Ureter (tissue), 1 donor: ENCODE measurements around the gene GLIS1. TPM values are rescaled to one million over a fixed set of nuclear protein-coding genes. Genes with fewer than 3 reads are reported as not detected.

Experiments
- DNase-seq: peaks from one replicate; pipeline ENCODE4 v3.0.0-alpha.2; 2020; ENCODE audit warnings: low spot score
- total RNA-seq: library from RNA; stranded (reverse); gene quantifications from one replicate; pipeline ENCODE4 v1.2.4, GENCODE V29; 2023
- donor health status: DM: yes; HTN: yes; CAD: no.

GLIS1 gene
- total RNA-seq, 1 donor from 2014 or later: 2.7 TPM

DNA sequence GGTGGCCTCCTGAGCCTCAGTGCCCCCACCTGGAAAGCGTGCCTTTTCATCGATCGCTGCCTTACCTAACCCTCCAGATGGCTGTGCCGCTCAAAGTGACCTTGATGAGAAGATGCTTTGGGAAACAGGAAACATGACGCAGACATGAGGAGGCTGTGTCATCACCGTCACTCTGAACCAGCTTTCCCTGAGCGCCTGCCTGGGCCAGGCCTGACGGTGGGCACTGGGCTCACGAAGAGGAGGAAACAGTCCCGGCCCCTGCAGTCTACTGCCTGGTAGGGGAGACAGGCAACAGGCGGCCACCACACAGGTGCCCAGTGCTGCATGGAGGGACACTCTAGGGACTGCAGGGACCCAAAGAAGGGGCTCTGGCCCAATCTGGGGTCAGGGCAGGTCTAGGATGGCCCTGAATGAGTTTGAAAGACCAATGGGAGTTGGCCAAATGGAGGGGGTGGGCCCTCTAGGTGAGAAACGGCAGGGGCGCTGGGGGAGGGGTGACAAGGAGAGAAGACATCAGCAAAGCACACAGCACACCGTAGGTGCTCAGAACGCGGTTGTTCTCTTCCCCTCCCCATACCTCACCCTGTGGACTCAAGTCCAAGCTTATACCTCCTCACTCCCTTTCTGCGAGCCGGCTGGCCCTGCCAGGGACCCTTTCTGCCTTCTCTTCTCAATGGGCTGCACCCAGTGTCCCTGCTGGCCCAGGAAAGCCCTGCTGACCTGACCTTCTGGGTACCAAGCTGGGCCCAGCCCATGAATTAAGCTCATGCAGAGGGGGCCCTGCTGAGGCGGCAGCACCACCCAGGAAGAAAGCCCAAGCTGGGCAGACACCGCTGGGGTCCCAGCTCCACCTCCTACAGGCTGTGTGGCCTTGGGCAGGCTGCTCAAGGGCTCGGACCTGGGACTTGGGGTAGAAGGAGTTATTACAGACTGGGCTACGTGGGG, 44.9 kb downstream of the GLIS1 start:
- DNase-seq: no peak

DNA sequence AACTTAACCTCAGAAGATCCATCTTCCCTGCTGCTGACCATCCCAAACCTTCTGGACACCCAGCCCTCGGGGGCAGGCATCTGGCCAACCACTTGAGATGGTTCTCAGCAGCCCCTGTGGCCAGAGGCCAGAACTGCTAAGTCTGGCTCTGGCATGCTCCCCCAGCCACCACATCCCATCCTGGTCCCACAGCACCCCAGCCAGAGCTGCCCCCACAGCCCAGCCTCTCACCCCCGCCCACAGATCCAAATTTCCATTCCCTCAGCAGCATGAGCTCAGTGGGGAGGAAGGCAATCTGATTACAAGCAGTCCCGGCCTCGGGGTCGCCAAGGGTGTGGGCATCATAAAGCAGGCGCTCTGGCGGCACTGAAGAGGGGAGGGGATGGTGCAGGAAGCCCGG, 45.6 kb downstream of the GLIS1 start:
- no peak for DNase-seq

DNA sequence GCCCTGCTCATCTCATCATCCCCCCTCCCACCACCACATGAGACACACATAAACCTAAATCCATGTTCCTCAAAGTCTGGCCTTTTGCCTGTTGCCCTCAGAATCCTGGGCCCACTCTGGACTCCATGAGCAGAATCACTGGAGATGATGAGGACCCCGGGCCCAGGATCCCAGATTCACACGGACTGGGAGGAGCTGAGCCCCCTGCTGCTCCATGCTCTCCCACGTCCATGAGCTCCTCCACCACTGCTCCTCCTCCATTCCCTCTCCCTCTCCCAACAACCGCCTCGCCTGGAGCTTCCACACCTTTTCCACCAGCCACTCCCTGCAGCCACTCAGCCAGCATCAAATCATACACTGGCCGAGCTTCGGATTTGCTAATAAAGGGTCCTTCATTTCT, 47.6 kb downstream of the GLIS1 start:
- DNase-seq: no peak

DNA sequence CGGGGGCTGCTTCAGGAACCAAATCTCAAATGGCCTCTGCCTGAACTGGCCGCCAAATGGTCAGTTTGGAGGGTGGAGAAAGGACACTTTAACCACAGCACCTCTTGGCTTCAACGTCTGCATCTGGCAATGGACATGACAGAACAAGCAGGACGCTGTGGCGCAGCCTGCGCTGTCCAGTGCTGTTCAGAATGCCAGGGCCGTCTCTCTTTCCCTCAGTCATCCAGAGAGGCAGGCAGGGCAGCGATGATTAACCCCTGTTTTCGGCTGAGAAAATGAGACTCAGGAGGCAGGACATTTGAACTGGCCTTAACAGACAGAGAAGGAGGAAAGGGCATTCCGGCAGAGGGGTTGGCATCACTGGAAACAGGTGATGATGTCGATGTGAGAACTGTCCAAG, 48.6 kb downstream of the GLIS1 start:
- no peak for DNase-seq

DNA sequence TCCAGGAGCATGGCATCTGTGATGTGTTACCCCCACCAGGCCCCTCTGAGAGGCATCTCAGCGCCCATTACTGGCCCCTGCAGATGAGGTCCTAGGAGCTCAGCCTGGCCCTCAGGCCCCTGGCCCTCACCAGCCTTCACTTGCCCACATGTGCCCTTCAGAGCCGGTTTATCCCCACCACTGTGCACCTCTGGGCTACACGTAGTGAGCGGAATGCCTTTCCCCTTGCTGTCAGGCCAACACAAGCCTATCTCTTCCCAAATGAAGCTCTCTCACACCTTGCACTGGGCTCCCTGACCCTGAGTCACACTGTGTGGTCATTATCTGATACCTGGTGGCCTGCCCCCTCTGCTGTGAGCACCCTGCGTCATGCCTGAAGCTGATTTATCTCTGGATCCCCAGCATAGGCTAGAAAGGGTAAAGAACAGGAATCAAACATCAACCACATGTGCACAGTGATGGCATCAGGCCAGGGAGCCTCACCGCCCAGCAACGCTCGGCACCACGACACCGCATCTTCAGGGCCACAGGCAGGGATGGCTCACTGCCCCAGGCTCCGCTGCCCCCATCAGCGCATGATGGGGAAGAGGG, 49.1 kb downstream of the GLIS1 start:
- DNase-seq: no peak

DNA sequence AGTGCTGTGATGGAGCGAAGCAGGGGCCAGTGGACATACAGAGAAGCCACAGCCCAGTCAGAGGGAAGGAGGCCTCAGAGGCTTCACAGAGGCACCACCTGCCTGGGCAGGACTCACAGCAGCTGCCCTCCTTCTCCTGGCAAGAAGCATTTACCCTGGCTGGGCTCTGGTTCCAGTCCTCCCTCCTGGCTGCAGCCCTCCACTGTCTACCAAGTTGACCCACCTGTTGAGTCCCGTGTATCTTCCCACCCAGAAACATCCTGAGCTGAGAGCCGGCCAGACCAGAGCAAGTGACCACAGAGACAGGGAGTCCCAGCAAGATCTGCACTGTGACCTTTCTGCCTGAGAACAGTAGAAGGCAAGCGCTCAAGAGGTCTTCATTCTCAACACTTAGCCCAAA, 49.7 kb downstream of the GLIS1 start:
- no peak for DNase-seq

DNA sequence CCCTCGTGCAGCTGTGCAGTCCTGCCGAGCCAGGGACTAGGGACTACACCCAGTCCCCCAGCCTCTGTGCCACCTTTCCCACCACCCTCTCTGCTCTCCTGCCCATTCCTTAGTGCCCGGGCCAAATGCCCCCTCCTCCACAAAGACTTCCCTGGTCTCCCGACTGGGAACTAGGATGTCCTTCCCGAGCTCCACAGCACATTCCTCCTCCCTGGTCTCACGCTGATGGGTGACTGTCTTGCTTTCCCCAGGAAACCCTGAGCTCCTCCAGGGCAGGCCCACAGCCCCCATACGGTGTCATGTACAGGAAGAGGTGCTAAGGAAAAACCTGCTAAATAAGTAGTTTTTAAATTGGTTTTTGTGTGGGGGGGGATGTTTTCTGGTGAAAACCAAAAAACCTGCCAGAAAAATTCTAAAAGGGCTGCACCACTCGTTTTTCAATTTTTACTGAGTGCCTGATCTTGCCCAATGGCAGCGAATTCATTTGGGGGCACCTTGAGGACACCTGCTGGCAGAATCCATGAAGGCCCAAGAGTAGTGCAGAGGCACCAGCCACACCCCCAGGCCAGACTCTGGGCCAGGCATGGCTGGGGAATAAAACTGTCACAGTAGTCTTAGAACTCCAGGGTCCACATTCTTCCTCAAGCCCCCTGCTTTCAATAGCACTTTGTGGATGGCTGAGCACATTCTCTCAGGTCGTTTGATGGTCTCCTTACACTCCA, 50.4 kb downstream of the GLIS1 start:
- DNase-seq: no peak

DNA sequence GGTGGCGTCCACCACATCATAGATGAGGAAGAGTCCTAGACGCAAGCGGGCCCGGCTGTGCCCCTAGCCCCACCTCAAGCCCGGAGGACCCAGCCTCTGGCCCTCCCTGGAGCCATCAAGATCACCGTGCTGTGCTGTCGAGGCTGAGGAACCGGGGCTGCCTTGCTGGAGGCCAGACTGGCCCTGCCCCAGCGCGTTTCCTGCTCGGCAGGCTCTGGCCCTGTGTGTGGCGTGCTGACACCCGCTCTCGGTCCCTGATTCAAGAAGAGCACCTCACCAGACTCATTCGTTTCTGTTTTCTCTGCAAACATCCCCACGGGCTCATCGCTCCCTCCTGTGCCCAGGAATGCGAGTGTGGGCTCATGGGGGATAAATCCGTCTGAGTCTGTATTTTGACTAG, 51.1 kb downstream of the GLIS1 start:
- DNase-seq: no peak

DNA sequence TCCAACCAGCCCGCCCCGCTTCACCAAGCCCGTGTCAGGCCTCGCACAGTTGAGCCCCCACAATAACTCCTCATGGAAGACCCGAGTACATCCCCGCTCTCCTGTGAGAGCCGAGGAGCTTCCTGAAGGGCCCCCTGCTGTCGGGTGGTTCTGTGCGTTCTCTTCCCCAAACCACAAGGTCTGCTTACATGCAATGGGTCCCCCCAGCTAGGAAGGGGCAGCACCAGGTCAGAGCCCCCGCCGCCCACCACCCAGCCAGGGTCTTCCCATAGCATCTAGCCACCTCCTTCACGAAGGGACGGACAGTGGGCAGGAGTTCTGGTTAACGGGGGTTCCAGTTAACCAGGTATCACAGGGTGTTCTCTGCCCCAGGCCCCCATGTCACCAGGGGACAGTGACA, 51.5 kb downstream of the GLIS1 start:
- no peak for DNase-seq

DNA sequence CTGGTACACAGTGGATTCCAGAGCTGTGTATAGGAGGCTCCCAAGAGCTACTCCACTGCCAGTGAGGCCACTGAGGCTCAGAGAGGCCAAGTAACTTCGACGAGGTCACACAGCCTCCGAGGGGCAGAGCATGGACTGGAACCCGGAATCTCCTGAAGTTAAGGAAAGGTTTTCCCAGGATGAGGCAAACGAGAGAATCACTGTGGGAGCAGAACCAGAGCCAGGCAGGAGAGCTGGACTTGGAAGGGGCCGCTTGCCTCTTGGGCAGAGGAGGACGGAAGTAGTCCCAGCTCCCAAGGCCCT, 52.0 kb downstream of the GLIS1 start:
- DNase-seq: no peak

DNA sequence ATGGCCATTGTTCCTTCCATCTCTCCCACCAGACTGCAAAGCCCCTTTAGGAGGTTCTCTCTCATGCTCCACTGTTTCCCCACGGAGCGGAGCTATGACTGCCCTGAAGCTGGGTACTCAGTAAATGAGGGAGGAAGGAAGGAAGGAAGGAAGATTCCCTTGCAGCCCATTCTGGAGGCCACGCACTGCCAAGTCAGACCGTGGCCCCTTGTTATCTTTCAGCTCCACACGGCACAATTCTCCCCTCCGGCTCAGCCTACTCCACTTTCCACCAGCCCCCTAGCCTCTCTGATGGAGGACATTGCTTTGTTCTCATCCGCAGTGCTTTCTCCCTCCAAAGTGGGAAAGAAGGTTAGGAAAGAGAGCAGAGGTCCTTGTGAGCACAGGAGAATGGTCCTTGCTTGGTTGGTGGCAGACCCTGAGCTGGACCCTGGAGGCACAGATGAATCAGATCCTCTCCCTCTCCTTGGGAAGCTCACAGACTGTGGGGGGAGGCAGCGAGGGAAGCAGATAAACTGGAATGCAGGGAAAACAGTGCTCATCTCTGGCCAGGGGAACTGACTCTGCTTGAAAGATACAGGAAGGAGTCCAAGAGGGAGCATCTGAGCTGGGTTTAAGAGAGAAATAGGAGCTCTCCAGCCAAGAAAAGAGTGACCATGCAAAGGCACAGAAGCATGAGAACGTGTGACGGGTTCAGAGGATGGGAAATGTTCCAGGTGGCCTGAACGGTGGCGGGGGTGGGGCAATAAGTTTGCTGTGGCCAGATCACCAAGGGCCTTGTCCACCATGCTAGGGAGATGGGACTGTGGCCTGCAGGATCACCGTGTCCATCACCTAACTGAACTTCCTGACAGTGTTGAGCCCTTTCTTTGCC, 52.6 kb downstream of the GLIS1 start:
- DNase-seq: no peak

DNA sequence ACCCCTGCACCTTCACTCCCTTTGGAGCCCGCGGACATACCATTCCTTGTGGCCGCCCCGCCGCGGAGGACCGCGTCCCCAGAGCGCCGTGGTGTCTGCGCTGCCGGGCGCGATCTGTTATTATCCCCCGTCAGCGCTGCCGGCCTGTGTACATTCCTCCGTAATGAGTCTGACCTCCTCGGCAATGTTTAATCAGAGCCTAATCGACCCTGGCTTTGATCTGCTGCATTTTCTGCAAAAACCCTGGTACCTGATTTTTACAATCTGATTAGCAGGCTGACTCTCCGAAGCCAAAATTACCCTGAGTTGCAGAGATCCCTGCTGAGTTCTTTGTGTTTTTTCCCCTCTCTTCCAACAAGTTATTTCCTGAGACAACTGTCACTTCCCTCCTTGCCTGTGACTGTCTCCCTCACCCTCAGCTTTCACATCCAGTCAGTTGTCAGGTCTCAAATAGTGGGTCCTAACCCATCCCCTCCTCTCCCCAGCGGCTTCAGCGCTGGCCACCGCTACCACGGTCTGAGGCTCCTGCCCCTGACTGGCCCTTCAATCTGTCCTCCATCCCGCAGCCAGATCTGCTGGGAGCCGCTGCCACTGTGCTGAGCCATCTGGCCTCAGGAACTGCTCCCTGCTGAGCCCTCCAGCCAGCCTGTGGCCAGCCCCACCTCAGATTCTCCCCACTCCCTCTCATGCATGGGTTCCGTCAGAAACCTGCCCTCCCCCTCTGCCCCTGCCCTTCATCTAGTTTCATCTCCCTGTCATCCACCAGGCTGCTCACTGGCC, 53.5 kb downstream of the GLIS1 start:
- DNase-seq: no peak

DNA sequence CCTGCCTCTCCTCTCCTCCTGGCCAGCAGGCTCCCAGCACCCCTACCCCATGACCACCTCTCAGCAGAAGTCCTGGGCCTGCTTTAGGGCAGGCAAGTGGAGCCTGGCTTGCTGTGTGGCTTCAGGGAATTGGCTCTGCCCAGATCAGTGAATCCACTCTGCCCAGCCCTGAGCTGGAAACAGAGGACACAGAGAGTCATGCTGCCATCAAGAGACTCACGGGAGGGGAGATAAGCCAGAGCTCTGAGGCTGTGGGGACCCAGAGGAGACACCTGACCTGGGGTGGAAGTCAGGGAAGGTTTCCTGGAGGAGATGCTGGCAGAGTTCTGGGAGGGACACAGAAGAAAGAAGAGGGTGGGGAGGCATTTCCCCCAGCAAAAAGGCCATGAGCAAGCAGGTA, 54.2 kb downstream of the GLIS1 start:
- no peak for DNase-seq

DNA sequence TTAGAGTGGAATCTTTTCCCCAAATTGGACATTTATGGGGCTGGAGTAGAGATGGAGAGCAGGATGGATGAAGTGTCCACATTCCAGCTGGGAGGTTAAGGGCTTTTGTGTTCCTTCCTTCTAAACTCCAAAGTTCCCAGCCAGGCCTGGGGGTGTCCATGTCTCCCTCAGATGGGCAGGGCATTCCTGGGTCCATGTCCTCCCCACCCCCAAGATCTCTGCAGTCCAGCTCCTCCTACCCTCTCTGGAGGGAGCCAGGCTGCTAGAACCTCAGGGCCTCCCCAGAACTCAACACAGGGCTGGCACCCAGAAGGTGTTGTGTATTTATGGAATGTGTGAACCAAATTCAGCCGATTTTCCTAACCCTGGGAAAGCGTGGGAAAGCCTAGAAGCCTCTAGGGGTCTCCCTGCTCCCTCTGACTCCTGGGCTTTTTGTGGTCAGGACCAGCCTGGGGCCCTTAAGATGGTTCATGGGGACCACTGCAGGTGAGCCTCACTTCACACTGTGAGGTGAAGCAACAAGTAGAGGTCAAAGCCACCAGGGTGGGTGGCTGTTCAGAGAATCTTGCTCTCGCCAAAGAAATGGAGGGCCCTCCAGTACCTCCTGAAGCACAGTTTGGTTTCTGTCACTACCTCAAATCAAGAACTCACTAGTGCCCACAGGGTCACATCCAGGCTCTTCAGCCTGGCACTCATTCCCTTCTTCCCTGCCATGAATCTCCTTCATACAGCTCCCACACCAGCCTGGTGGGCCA, 54.8 kb downstream of the GLIS1 start:
- DNase-seq: no peak

DNA sequence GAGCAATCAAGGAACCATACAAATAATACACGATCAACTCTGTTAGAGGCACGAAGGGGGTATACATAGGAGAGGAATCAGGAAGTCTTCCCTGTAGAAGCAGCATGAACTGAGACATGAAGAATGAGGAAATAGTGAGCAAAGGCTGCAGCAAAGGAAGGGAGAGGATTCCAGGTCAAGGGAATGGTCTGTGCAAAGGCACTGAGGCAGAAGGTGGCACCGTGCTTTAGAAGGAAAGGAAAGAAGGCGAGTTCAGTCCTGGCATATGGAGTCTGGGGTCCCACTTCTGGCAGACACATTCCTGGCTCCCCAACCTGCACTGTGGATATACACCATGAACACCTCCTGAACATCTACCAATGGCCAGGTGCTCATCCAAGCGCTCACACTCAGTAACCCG, 56.1 kb downstream of the GLIS1 start:
- no peak for DNase-seq

DNA sequence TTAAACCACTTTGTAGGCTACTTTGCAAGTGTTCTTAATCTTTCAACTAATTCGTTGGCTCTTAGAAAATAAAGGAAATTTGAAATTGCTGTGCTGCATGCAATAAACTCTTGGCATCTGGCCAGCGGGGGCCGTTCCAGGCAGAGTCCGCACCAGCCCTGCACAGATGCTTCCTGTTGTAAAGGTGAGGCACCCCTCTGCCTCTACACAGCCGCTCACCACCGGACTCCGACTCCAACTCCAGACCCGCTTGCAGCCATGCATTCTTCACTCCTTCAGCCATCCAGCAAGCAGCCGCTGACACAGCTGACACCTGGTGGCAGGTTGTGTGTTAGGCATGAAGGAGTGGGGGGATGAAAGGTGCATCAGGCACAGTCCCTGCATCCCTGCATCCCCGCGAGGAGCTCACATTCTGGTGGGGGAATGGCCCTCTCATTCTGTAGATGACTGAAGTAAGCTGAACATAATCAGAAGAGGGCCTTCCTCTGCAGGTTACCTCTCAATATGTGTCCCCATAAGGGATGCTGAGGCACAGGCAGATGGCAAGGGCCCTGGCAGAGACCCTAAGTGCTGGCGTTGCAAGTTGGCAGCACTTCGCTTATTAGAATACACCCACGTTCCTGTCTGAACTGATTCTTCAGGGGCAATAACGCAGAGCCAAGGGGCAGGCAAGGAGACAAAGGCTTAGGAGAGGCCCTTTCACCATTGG, 56.8 kb downstream of the GLIS1 start:
- no peak for DNase-seq

DNA sequence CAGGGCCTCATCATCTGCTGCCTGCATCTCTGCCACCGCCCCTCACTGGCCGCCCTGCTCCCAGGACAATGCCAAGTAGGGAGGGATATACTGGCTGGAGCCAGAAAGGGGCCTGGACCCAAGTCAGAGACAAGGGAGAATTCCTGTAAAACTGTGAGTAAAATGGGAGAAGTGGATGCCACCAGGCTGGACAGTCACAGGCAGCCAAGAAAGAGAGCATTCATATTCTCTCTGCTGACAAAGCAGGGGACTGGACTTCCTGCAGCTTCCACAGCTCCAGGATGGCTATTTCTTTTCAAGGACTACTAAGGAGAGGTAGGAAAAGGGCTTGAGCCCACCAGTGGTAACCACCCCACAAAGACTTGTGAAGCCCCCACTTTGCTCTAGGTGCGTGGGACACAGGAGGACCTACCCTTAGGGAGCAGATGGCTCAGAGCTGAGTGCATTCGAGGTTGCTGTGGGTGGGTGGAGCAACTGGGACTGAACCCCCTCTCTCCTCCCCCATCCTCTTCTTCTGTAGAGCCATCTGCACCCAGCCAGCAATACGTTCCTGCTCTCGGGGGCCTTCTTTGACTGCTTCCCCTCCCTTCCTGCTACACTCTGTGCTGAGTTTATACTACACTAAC, 57.5 kb downstream of the GLIS1 start:
- DNase-seq: no peak

DNA sequence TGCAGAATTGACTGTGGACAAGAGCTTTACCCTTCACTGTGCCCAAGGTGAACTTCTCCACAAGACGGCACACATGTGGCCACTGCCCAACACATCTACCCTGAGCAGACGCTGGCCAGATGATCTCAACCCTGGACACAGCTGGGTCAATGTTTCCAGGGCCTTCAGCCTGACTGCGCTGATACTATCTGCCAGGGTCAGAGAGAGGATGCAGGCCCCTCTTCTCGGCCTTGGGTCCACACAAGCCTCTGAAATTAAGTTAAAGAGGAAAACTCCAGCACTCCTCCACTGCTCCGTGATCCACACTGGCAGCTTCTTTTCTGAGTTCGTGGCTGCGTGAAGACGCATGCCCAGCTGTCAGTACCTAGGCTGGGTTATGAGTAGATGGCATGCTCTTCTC, 58.1 kb downstream of the GLIS1 start:
- no peak for DNase-seq
